SJCRH30 (cell line): ENCODE results near the gene TMEFF2. TPM values are rescaled to one million over a fixed set of nuclear protein-coding genes. Genes with fewer than 3 reads are reported as not detected.
A peak's percentile ranks its signal among the peaks of the same experiment; 100 is the strongest.

Experiments
- DNase-seq, 2 experiments: peaks; one replicate each; pipeline ENCODE4 v3.0.0-alpha.2; 2015 to 2020
- H3K27ac ChIP-seq: fragments of 250-450 bp; sonication (Bioruptor Pico); 2 replicates; pipeline ENCODE4 v1.5.1; 2020; ENCODE audit warnings: mild to moderate bottlenecking, moderate library complexity
- H3K27me3 ChIP-seq: fragments of 250-450 bp; sonication (Bioruptor Pico); 2 replicates; pipeline ENCODE4 v1.5.1; 2020; ENCODE audit warnings: mild to moderate bottlenecking, moderate library complexity
- H3K36me3 ChIP-seq: fragments of 250-450 bp; sonication (Bioruptor Pico); 2 replicates; pipeline ENCODE4 v1.5.1; 2020; ENCODE audit warnings: mild to moderate bottlenecking, moderate library complexity
- H3K4me1 ChIP-seq: fragments of 250-450 bp; sonication (Bioruptor Pico); 2 replicates; pipeline ENCODE4 v1.5.1; 2020; ENCODE audit warnings: mild to moderate bottlenecking, moderate library complexity
- H3K4me3 ChIP-seq: fragments of 250-450 bp; sonication (Bioruptor Pico); 2 replicates; pipeline ENCODE4 v1.5.1; 2020; ENCODE audit warnings: mild to moderate bottlenecking, moderate library complexity
- H3K9me3 ChIP-seq: fragments of 250-450 bp; sonication (Bioruptor Pico); replicated peaks from 2 replicates; pipeline ENCODE4 v1.5.1; 2020; ENCODE audit warnings: mild to moderate bottlenecking, moderate library complexity
- total RNA-seq: library from RNA; depleted of rRNA; stranded (reverse); fragments of >200 nt; shearing (Covaris generic); gene quantifications from 2 replicates; pipeline ENCODE4 v1.2.3, GENCODE V29; 2014; rRNA removed

The TMEFF2 gene, protein sequence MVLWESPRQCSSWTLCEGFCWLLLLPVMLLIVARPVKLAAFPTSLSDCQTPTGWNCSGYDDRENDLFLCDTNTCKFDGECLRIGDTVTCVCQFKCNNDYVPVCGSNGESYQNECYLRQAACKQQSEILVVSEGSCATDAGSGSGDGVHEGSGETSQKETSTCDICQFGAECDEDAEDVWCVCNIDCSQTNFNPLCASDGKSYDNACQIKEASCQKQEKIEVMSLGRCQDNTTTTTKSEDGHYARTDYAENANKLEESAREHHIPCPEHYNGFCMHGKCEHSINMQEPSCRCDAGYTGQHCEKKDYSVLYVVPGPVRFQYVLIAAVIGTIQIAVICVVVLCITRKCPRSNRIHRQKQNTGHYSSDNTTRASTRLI
- 5.0 and 7.0 TPM in 2 replicates for total RNA-seq

- no peaks in the 10 kb centered on the region for H3K36me3 ChIP-seq
- DNase-seq = peak; percentile 100
- H3K27ac ChIP-seq = peak within 1 kb of the TSS; percentile 19; the same call in 1 of the 2 replicates
- H3K4me1 ChIP-seq = peaks cover 14% of the 10 kb centered on the region
- H3K4me3 ChIP-seq = peak within 1 kb of the TSS; percentile 66
- no peaks in the 10 kb centered on the region for H3K9me3 ChIP-seq
- H3K27me3 ChIP-seq = no peaks in the 10 kb centered on the region; the same call in 1 of the 2 replicates
Observed at GRCh38 chr2:192194866-192195547, at the start of gene TMEFF2. TMEFF2 (minus strand) TSS chr2:192194933; CDS start chr2:192194524, 409 bp downstream.

DNA sequence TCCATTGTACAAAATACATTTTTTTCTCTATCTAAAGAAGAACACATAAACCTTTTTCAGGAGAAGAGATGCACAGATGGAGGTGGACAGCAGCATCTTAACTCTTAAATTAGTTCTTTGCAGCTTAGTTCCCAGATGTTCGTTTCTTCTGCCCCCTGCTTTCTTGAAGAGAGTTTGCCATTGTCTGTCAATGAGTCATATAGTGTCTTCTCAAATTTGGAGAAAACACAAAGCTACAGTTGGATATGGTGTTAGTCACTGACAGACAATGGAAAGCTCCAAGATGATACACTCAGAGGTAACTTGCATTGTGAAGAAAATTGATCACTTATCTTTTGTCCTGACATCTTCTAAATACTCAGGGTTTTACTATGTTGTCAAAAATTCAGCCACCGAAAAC lies 48.8 kb upstream of the TMEFF2 start:
- no peak for DNase-seq

DNA sequence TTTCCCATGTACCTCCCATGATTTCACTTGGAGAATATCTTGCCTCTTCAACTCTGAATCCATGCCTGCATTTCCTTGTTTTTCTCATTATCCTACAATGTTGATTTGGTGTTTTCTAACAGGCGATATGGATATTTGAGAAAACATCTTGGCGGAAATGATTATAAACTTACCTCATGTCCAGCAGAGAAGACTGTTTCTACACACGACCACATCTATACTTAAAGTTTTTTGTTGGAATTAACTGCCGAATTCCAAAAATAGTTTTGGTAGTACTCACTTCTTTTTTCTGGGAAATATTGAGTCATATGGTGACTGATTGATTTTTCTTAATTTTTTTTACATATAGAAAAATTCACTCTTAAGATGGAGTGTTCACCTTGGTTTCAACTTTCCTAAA lies 41.4 kb upstream of the TMEFF2 start:
- Histone ChIP-seq H3K36me3 (no peaks in the 10 kb centered on the region), H3K27ac (peak overlapping the region; percentile 4; the same call in 1 of the 2 replicates), H3K27me3 (0 out of 2 replicates have a peak, but pooled peaks cover 3% of the 10 kb centered on the region), H3K4me3 (no peak overlapping the region), H3K9me3 (no peaks in the 10 kb centered on the region), H3K4me1 (peaks cover 8% of the 10 kb centered on the region)
- DNase-seq = no peak

More for the DNA sequence above, 48.8 kb upstream of the TMEFF2 start:
- Histone ChIP-seq H3K27me3 (0 out of 2 replicates have a peak, but pooled peaks cover 5% of the 10 kb centered on the region), H3K9me3 (no peaks in the 10 kb centered on the region), H3K36me3 (no peaks in the 10 kb centered on the region), H3K4me3 (no peak overlapping the region), H3K27ac (no peak overlapping the region), H3K4me1 (no peaks in the 10 kb centered on the region)

DNA sequence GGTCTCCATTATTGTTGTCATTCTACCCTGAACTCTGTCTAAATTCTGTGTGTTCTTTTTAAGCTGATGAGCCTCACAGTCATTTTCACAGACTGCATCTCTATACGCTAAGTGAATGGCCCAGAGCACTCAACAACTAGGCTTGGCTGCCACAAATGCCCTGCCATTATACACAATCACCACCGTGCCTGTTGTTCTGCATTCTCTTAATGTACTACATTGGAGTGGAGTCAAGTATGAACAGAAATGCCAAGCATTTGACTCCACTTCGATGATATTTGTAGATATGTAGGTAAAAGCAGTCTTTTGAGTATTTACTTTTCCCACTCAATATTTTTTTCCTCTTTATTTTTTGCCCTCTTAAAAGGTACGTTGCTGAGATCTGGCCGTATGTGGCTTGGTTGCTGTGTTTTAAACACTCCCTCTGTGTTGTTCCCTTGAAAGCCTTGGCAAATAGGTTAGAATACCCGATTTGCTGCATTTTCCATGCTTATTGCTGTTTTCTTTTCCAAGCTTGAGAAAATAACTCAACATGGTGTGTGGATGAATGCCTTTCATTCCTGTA lies 36.2 kb upstream of the TMEFF2 start:
- Histone ChIP-seq H3K36me3 (no peaks in the 10 kb centered on the region), H3K9me3 (no peaks in the 10 kb centered on the region), H3K4me1 (peaks cover 7% of the 10 kb centered on the region), H3K27ac (no peak overlapping the region), H3K4me3 (no peak overlapping the region), H3K27me3 (no peaks in the 10 kb centered on the region)
- DNase-seq = no peak

DNA sequence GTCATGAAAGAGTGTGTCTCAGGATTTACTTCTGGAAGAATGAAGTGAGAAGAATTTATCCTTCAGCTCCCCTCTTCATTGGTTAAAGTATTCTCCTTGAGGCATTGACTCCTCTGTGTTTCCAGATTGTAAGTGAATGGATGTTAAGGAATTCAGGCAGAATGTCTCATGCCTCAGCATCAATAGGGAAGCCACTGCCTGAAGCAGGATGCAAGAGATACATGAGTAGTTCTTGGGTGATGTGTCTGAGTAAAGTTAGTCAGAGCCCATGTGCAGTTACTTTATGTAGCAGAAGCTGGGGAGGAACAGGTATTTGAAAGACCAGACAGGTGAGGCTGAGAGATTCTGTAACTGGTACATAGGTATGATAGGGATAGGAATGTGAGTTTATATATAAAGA lies 34.0 kb upstream of the TMEFF2 start:
- H3K4me3 ChIP-seq = no peak overlapping the region
- DNase-seq = no peak

GRCh38 chr2:192218970-192219369 lies 24.2 kb upstream of the TMEFF2 start:
- Histone ChIP-seq H3K4me1 (0 out of 2 replicates have a peak, but pooled peaks cover 3% of the 10 kb centered on the region), H3K36me3 (no peaks in the 10 kb centered on the region), H3K27me3 (no peaks in the 10 kb centered on the region; the same call in 1 of the 2 replicates), H3K9me3 (no peaks in the 10 kb centered on the region), H3K4me3 (no peak overlapping the region), H3K27ac (no peak overlapping the region)
- no peak for DNase-seq

More for the DNA sequence above, 34.0 kb upstream of the TMEFF2 start:
- H3K4me1 ChIP-seq = no peaks in the 10 kb centered on the region; the same call in none of the 2 replicates
- H3K36me3 ChIP-seq = no peaks in the 10 kb centered on the region
- H3K9me3 ChIP-seq = no peaks in the 10 kb centered on the region
- H3K27me3 ChIP-seq = no peaks in the 10 kb centered on the region
- no peak overlapping the region for H3K27ac ChIP-seq

DNA sequence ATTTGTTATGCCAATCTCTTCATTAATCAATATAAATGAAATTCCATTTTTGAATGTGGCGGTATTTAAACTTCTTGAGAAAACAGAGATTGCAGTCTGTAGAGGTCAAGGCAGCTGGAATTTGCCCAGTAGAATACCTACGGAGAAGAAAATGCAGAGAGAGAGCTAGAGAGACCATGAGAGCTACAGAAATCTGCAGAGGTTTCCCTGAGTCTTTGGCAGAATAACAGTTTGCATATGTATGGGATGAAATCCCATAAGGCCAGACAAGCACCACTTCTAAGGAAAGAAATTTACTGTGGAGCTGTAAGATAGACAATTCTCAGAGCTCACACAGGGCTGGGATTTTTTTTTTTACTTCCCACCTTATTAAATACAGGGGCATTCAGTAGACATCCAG lies 23.6 kb upstream of the TMEFF2 start:
- no peak for DNase-seq
- H3K4me1 ChIP-seq = 0 out of 2 replicates have a peak, but pooled peaks cover 3% of the 10 kb centered on the region

DNA sequence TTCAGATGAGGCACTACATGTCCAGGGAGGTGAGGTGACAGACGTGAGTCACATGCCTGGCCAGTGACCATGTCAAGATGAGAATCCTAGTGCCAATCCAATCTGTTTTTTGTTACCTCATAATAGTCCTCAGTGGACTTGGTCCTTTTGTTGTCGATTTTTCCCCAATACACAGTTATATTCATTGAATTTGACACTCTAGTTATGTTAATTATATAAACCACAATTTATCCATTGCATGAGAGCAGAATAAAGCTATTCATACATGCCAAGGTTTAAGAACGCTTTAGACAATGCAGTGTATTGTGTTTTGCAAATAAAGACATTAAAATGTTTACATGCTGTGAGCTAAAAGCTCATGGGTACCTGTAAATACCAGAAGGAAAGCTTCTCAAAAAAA lies 21.6 kb upstream of the TMEFF2 start:
- no peaks in the 10 kb centered on the region for H3K36me3 ChIP-seq
- DNase-seq = no peak

More for the DNA sequence above, 23.6 kb upstream of the TMEFF2 start:
- H3K9me3 ChIP-seq = no peaks in the 10 kb centered on the region
- H3K36me3 ChIP-seq = no peaks in the 10 kb centered on the region
- no peaks in the 10 kb centered on the region; the same call in 1 of the 2 replicates for H3K27me3 ChIP-seq
- H3K27ac ChIP-seq = no peak overlapping the region
- no peak overlapping the region for H3K4me3 ChIP-seq

GRCh38 chr2:192215096-192215877 lies 20.6 kb upstream of the TMEFF2 start:
- DNase-seq = no peak
- H3K4me1 ChIP-seq = no peaks in the 10 kb centered on the region
- no peak overlapping the region for H3K27ac ChIP-seq
- H3K27me3 ChIP-seq = no peaks in the 10 kb centered on the region; the same call in 1 of the 2 replicates
- no peak overlapping the region for H3K4me3 ChIP-seq
- no peaks in the 10 kb centered on the region for H3K9me3 ChIP-seq
- H3K36me3 ChIP-seq = no peaks in the 10 kb centered on the region

More for the DNA sequence above, 21.6 kb upstream of the TMEFF2 start:
- no peaks in the 10 kb centered on the region; the same call in 1 of the 2 replicates for H3K27me3 ChIP-seq
- H3K27ac ChIP-seq = no peak overlapping the region
- H3K4me3 ChIP-seq = no peak overlapping the region
- H3K9me3 ChIP-seq = no peaks in the 10 kb centered on the region
- H3K4me1 ChIP-seq = 0 out of 2 replicates have a peak, but pooled peaks cover 3% of the 10 kb centered on the region

DNA sequence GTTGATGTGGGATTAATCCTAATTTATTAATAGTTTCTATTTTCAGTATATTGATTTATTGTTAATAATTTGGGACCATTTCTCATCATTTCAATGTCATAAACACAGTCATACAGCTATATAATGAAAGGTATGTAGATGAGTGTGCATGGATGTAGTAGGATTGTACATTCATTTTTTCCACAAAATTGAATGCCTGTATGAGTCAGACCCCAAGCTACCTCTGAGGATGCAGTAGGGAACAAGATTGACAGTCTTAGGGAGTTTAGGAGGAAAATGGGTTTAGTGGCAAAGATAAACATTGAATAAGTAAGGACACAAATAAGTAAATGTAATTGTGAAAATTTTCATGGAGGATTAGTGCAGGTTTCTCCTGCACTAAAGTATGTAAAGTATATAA lies 14.1 kb upstream of the TMEFF2 start:
- DNase-seq = no peak

GRCh38 chr2:192206399-192206798 lies 11.7 kb upstream of the TMEFF2 start:
- no peaks in the 10 kb centered on the region for H3K27me3 ChIP-seq

More for the DNA sequence above, 14.1 kb upstream of the TMEFF2 start:
- Histone ChIP-seq H3K9me3 (no peaks in the 10 kb centered on the region), H3K4me1 (no peaks in the 10 kb centered on the region), H3K27me3 (no peaks in the 10 kb centered on the region; the same call in 1 of the 2 replicates), H3K4me3 (no peak overlapping the region), H3K27ac (no peak overlapping the region), H3K36me3 (no peaks in the 10 kb centered on the region)

GRCh38 chr2:192203876-192204275 lies 9.1 kb upstream of the TMEFF2 start:
- H3K4me3 ChIP-seq = no peak overlapping the region
- H3K4me1 ChIP-seq = no peaks in the 10 kb centered on the region
- no peaks in the 10 kb centered on the region for H3K27me3 ChIP-seq
- H3K36me3 ChIP-seq = no peaks in the 10 kb centered on the region
- DNase-seq = no peak
- H3K27ac ChIP-seq = no peak overlapping the region
- no peaks in the 10 kb centered on the region for H3K9me3 ChIP-seq

More at GRCh38 chr2:192206399-192206798, 11.7 kb upstream of the TMEFF2 start:
- no peak for DNase-seq
- H3K4me1 ChIP-seq = no peaks in the 10 kb centered on the region
- no peak overlapping the region for H3K4me3 ChIP-seq
- H3K9me3 ChIP-seq = no peaks in the 10 kb centered on the region
- H3K27ac ChIP-seq = no peak overlapping the region
- no peaks in the 10 kb centered on the region for H3K36me3 ChIP-seq

- Histone ChIP-seq H3K9me3 (no peaks in the 10 kb centered on the region), H3K27me3 (no peaks in the 10 kb centered on the region; the same call in 1 of the 2 replicates), H3K4me3 (no peak overlapping the region), H3K27ac (no peak overlapping the region), H3K36me3 (no peaks in the 10 kb centered on the region), H3K4me1 (no peaks in the 10 kb centered on the region)
- DNase-seq = no peak
Observed at GRCh38 chr2:192202373-192202772, 7.6 kb upstream of the TMEFF2 start.

DNA sequence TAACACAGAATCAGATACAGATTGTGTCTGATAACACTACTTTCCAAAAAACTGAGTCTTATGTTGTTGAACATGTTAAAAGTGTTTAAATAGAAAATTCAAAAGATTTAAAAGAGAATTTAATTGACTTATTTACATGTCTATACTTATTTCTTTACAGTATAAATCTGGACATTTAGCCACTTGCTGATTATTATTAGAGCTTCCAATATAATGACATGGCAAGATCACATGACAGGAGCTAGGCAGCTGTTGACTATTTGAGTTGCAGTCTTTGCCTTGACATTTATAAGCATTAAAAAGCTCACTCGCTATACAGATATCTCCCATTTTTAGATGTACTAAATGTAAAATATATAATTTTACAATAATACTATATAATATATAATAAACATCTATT lies 6.4 kb upstream of the TMEFF2 start:
- Histone ChIP-seq H3K9me3 (no peaks in the 10 kb centered on the region), H3K4me1 (peaks cover 6% of the 10 kb centered on the region; the same call in 1 of the 2 replicates), H3K27me3 (no peaks in the 10 kb centered on the region; the same call in 1 of the 2 replicates), H3K4me3 (no peak overlapping the region), H3K27ac (no peak overlapping the region), H3K36me3 (no peaks in the 10 kb centered on the region)
- DNase-seq = no peak
